GM21367 (cell line): Measurements from ENCODE around the gene ANKS6.

Source experiments
- ATAC-seq: cut with Tn5 transposase; IDR thresholded peaks from one replicate; pipeline ENCODE4 v1.9.1; 2021; ENCODE audit not compliant: unreplicated experiment

ANKS6 gene

GRCh38 chr9:98772364-98773155, 23.8 kb downstream of the ANKS6 start:
- ATAC-seq = no peak

GRCh38 chr9:98771209-98771874, 25.0 kb downstream of the ANKS6 start:
- ATAC-seq = no peak

- ATAC-seq = no peak
These were observed 25.6 kb downstream of the ANKS6 start for GRCh38 chr9:98770717-98771116.

GRCh38 chr9:98768344-98768743, 28.0 kb downstream of the ANKS6 start:
- ATAC-seq = no peak

- no peak for ATAC-seq
These were observed 28.4 kb downstream of the ANKS6 start for GRCh38 chr9:98767915-98768314.

- no peak for ATAC-seq
These were observed 29.2 kb downstream of the ANKS6 start for GRCh38 chr9:98767196-98767595.

- no peak for ATAC-seq
These were observed 29.8 kb downstream of the ANKS6 start for GRCh38 chr9:98766586-98766985.

GRCh38 chr9:98765256-98765655, 31.1 kb downstream of the ANKS6 start:
- no peak for ATAC-seq

- no peak for ATAC-seq
These were observed 32.2 kb downstream of the ANKS6 start for GRCh38 chr9:98763986-98764745.

- ATAC-seq = no peak
These were observed 36.1 kb downstream of the ANKS6 start for GRCh38 chr9:98760231-98760630.

- ATAC-seq = no peak
These were observed 41.2 kb downstream of the ANKS6 start for GRCh38 chr9:98755006-98755618.

- ATAC-seq = no peak
These were observed 45.1 kb downstream of the ANKS6 start for GRCh38 chr9:98751210-98751609.

GRCh38 chr9:98750364-98751060, 45.8 kb downstream of the ANKS6 start:
- ATAC-seq = no peak

GRCh38 chr9:98747476-98747875, 48.9 kb downstream of the ANKS6 start:
- ATAC-seq = no peak

GRCh38 chr9:98745470-98745869, 50.9 kb downstream of the ANKS6 start:
- no peak for ATAC-seq

GRCh38 chr9:98743818-98744611, 52.3 kb downstream of the ANKS6 start:
- no peak for ATAC-seq

GRCh38 chr9:98743329-98743728, 53.0 kb downstream of the ANKS6 start:
- ATAC-seq = no peak

- ATAC-seq = no peak
These were observed 53.8 kb downstream of the ANKS6 start for GRCh38 chr9:98742325-98743280.
